ENCODE measurements around the gene C4B. TPM values are rescaled to one million over a fixed set of nuclear protein-coding genes. Genes with fewer than 3 reads are reported as not detected.

Gene C4B
- total and polyA plus RNA-seq, 4 donors: 58.2 to 296 (median 169) TPM

- TF ChIP-seq CTCF (IDR thresholded peaks at IDR 0.05; ENCODE audit: control extremely low read depth, extremely low read depth): no peak
- 81 to 86% methylated on average over 17 of the region's 17 CpGs for WGBS, 2 donors
- H3K9me3 ChIP-seq (ENCODE audit: control insufficient read depth in 4 of 4, insufficient read depth in 3 of 4, low read length in 3 of 4): no peaks in the 10 kb centered on the region
- H3K4me3 ChIP-seq: no peak overlapping the region
- no peaks in the 10 kb centered on the region for H3K27me3 ChIP-seq (ENCODE audit: control insufficient read depth in 3 of 3, insufficient read depth in 3 of 3, low read length in 2 of 3)
- DNase-seq: no peak
- H3K9ac ChIP-seq (ENCODE audit: insufficient read depth in 1 of 2, low read length in 2 of 2): no peak overlapping the region
- H3K27ac ChIP-seq (ENCODE audit: low read depth in 1 of 2, low read length in 1 of 2): peak overlapping the region in 1 of 2 donors; percentile 93
- peaks cover 7 to 47% (median 24%) of the 10 kb centered on the region in 4 donors for H3K36me3 ChIP-seq (ENCODE audit: control insufficient read depth in 4 of 4, insufficient read depth in 4 of 4, low read length in 4 of 4)
- ATAC-seq (ENCODE audit: insufficient read depth, low FRiP score): no peak
- H3K4me1 ChIP-seq (ENCODE audit: control insufficient read depth in 5 of 5, insufficient read depth in 5 of 5, low read length in 5 of 5): peaks cover 5 to 25% (median 8%) of the 10 kb centered on the region in 5 donors
These were observed 44.6 kb upstream of the C4B start for GRCh38 chr6:31969712-31970603.

GRCh38 chr6:31970604-31971271 lies 43.9 kb upstream of the C4B start:
- DNase-seq (no peak), ATAC-seq (ENCODE audit: insufficient read depth, low FRiP score) (no peak)
- 80 to 89% methylated on average over 18 of the region's 18 CpGs for WGBS, 2 donors
- Histone ChIP-seq H3K27ac (ENCODE audit: low read depth in 1 of 2, low read length in 1 of 2) (peak overlapping the region; percentile 90 to 93), H3K27me3 (ENCODE audit: control insufficient read depth in 3 of 3, insufficient read depth in 3 of 3, low read length in 2 of 3) (no peaks in the 10 kb centered on the region), H3K9me3 (ENCODE audit: control insufficient read depth in 4 of 4, insufficient read depth in 3 of 4, low read length in 3 of 4) (no peaks in the 10 kb centered on the region), H3K36me3 (ENCODE audit: control insufficient read depth in 4 of 4, insufficient read depth in 4 of 4, low read length in 4 of 4) (peaks cover 6 to 43% (median 22%) of the 10 kb centered on the region in 4 donors), H3K4me1 (ENCODE audit: control insufficient read depth in 5 of 5, insufficient read depth in 5 of 5, low read length in 5 of 5) (peaks cover 5 to 25% (median 8%) of the 10 kb centered on the region in 5 donors), H3K4me3 (no peak overlapping the region), H3K9ac (ENCODE audit: insufficient read depth in 1 of 2, low read length in 2 of 2) (peak overlapping the region; percentile 88 to 97)
- TF ChIP-seq CTCF (IDR thresholded peaks at IDR 0.05; ENCODE audit: control extremely low read depth, extremely low read depth): no peak

DNA sequence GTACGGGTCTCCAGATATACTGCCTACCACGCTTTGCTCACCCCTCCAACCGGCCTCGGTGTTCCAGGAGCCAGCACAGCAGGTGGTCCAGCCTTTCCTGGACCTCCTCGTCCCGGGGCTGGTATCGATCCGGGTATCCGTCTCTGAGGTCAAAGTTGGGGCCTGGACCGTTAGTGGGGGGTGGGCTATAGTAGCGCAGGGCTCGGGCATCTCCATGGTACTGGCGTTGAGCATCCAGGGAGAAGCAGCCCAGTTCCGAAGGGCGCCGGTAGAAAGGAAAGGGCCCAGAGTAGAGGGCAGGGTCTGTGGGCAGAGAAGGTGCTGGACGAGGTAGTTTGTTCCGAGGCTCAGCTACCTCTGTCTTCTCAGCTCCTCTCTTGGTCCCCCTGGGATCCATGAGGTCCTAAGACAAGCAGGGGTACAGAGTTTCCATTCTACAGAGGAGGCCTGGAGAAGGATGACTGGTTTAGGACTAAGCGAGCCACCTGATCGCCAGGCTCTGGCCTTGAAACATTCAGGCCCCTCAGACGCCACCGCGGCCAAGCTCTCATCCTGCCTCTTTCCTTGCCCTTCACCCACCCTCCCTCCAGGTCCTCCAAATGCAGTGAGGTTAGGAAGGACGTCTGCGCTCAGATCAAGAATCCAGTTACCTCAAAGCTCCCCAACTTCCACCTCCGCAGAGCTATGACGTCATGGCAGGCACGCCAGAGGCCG lies 43.2 kb upstream of the C4B start:
- no peaks in the 10 kb centered on the region for H3K9me3 ChIP-seq (ENCODE audit: control insufficient read depth in 4 of 4, insufficient read depth in 3 of 4, low read length in 3 of 4)
- peak overlapping the region; percentile 88 to 97 for H3K9ac ChIP-seq (ENCODE audit: insufficient read depth in 1 of 2, low read length in 2 of 2)
- DNase-seq (no peak), ATAC-seq (ENCODE audit: insufficient read depth, low FRiP score) (no peak)
- no peak for TF ChIP-seq CTCF (IDR thresholded peaks at IDR 0.05; ENCODE audit: control extremely low read depth, extremely low read depth)
- no peaks in the 10 kb centered on the region for H3K27me3 ChIP-seq (ENCODE audit: control insufficient read depth in 3 of 3, insufficient read depth in 3 of 3, low read length in 2 of 3)
- 21 to 25% methylated on average over 29 of the region's 29 CpGs for WGBS, 2 donors
- H3K4me3 ChIP-seq: peak overlapping the region; percentile 77
- H3K4me1 ChIP-seq (ENCODE audit: control insufficient read depth in 5 of 5, insufficient read depth in 5 of 5, low read length in 5 of 5): peaks cover 5 to 25% (median 8%) of the 10 kb centered on the region in 5 donors
- peaks cover 3 to 38% (median 19%) of the 10 kb centered on the region in 4 donors for H3K36me3 ChIP-seq (ENCODE audit: control insufficient read depth in 4 of 4, insufficient read depth in 4 of 4, low read length in 4 of 4)
- peak overlapping the region; percentile 90 to 93 for H3K27ac ChIP-seq (ENCODE audit: low read depth in 1 of 2, low read length in 1 of 2)

All from lung (tissue), 12 donors.